MCF 10A (cell line): Measurements from ENCODE around the gene CCNY. TPM values are rescaled to one million over a fixed set of nuclear protein-coding genes. Genes with fewer than 3 reads are reported as not detected.
"Not testable (repeated sequence)": the region's sequence is repeated elsewhere in the genome, so short reads cannot be mapped to it uniquely, and the experiment has no call there.

Experiments used
- BruUV-seq: library from RNA; stranded (reverse); fragments of 400-500 nt; replicated peaks from 2 replicates; lab custom pipeline; 2021; lab: Mats Ljungman, UMichigan
- CTCF ChIA-PET: fragments of 300-600 bp; sonication (Branson Sonifier 250); formaldehyde crosslinking; extraction: SDS; loops from one replicate; lab custom pipeline; 2021; ENCODE audit warnings: antibody characterized with exemption, inconsistent platforms; lab: Yijun Ruan, JAX
- POLR2A ChIA-PET: fragments of 300-600, 350-650 bp; sonication (Branson Sonifier 250); formaldehyde crosslinking; extraction: SDS; loops from one replicate; lab custom pipeline; 2020; ENCODE audit warnings: antibody characterized with exemption, inconsistent platforms; lab: Yijun Ruan, JAX
- DNase-seq: peaks from one replicate; pipeline ENCODE4 v3.0.0-alpha.2; 2018; ENCODE audit not compliant: unreplicated experiment
- H3K27ac Mint-ChIP-seq: one replicate; pipeline ENCODE4 v1.8.0; 2022; ENCODE audit warnings: mild to moderate bottlenecking, low read depth, mixed read lengths; ENCODE audit not compliant: unreplicated experiment
- H3K27me3 Mint-ChIP-seq: one replicate; pipeline ENCODE4 v1.8.0; 2022; ENCODE audit warnings: mixed read lengths; ENCODE audit not compliant: insufficient read depth, unreplicated experiment
- H3K36me3 Mint-ChIP-seq: one replicate; pipeline ENCODE4 v1.8.0; 2022; ENCODE audit warnings: mild to moderate bottlenecking, moderate library complexity, mixed read lengths; ENCODE audit not compliant: insufficient read depth, unreplicated experiment
- H3K4me1 Mint-ChIP-seq: one replicate; pipeline ENCODE4 v1.8.0; 2022; ENCODE audit warnings: mixed read lengths; ENCODE audit not compliant: insufficient read depth, unreplicated experiment
- H3K4me3 Mint-ChIP-seq: one replicate; pipeline ENCODE4 v1.8.0; 2022; ENCODE audit warnings: mild to moderate bottlenecking, moderate library complexity, mixed read lengths; ENCODE audit not compliant: unreplicated experiment
- H3K9me3 Mint-ChIP-seq: one replicate; pipeline ENCODE4 v1.8.0; 2022; ENCODE audit warnings: mixed read lengths; ENCODE audit not compliant: unreplicated experiment
- intact Hi-C: fragments of 100-400 bp; cut with micrococcal nuclease; formaldehyde crosslinking; loops from 2 replicates; pipeline ENCODE4 v1.14.1; 2022
- total RNA-seq: library from RNA; stranded (reverse); gene quantifications from 2 replicates; pipeline ENCODE4 v1.2.3, GENCODE V29; 2022
- TF ChIP-seq, protein P1 (sequence below): fragments of 200-600 bp; IDR thresholded peaks from one replicate; pipeline ENCODE4 v1.8.0; 2022; ENCODE audit warnings: antibody characterized with exemption, mild to moderate bottlenecking; ENCODE audit not compliant: unreplicated experiment

Gene CCNY
- total RNA-seq, 1 experiment from 2014 or later = 68.9 TPM

DNA sequence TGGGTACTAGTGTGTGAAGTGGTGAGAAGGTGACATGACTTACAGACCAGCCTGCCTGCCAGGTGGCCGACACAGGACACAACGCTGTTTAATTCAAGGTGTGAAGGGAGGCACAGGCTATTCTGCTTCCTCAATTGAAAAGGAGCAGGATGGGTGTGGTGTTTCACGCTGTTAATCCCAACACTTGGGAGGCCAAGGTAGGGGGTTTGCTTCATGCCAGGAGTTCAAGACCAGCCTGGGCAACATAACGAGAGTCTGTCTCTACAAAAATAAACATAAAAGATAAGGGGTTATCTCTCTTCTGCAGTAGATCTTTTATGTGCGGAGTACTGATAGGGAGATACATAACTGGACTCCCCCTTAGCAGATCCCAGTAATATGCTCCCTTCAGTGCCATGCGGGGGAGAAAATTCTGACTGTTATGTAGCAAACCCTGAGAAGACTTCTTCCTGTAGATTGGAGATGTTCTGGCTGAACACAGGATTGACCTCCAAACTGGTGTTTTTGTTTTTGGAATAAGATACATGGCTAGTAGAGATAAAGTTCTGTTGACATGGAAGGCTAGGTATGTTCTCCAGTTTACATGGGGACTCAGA is 63.2 kb downstream of the CCNY start:
- POLR2A ChIA-PET = interaction anchor here (0.9 kb wide), 2 partner anchors 13 to 48 kb away, joined by 3 read pairs; no protein-coding TSS in a partner anchor
- no TSS peak for BruUV-seq
- Mint-ChIP-seq H3K27ac (no peak overlapping the region), H3K4me1 (peaks cover 14% of the 10 kb centered on the region), H3K36me3 (no peaks in the 10 kb centered on the region), H3K9me3 (no peaks in the 10 kb centered on the region), H3K27me3 (no peaks in the 10 kb centered on the region), H3K4me3 (no peak overlapping the region)
- no peak for DNase-seq
- TF ChIP-seq, protein P1, sequence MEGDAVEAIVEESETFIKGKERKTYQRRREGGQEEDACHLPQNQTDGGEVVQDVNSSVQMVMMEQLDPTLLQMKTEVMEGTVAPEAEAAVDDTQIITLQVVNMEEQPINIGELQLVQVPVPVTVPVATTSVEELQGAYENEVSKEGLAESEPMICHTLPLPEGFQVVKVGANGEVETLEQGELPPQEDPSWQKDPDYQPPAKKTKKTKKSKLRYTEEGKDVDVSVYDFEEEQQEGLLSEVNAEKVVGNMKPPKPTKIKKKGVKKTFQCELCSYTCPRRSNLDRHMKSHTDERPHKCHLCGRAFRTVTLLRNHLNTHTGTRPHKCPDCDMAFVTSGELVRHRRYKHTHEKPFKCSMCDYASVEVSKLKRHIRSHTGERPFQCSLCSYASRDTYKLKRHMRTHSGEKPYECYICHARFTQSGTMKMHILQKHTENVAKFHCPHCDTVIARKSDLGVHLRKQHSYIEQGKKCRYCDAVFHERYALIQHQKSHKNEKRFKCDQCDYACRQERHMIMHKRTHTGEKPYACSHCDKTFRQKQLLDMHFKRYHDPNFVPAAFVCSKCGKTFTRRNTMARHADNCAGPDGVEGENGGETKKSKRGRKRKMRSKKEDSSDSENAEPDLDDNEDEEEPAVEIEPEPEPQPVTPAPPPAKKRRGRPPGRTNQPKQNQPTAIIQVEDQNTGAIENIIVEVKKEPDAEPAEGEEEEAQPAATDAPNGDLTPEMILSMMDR = no peak
- intact Hi-C loops = no loop called here
- CTCF ChIA-PET = no interaction called here

DNA sequence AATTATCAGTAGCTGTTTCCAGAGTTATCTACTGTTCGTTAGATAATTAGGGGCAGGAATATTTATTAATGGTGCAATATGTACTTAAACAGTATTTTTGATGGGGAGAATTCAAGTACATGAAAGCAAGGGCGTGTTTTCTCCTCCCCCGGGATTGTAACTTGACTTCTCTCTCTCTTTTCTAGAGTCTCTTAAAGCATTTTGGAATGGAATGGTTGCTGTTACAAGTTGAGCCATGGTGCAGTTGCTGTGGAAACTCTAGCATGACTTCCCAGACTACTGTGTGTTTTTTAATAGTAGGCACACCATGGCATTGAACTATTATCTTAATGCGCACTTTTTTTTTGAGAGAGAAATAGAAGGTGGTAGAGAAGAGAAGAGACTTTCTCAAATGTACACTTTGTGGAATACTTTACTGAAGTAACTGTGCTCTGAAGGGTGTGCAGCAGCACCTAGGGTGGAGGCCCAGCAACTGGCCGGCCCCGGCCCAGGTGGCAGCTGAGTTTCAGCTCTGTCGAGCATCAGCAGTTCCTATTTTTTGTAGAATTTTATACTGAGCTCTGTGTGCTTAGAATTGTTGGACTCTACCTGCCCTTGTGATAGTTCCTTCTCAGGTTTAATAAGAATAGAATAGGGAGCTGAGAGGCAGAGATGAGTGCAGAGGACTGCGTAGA is 64.4 kb downstream of the CCNY start:
- no peaks in the 10 kb centered on the region for H3K27me3 Mint-ChIP-seq
- no peak for DNase-seq
- H3K4me3 Mint-ChIP-seq = no peak overlapping the region
- POLR2A ChIA-PET = interaction anchor here (0.7 kb wide), 1 partner anchor 233 kb away, joined by 4 read pairs; no protein-coding TSS in a partner anchor
- intact Hi-C loops = no loop called here
- CTCF ChIA-PET = interaction anchor here (0.6 to 0.7 kb wide), 3 partner anchors 15 to 188 kb away, joined by 3 read pairs; no protein-coding TSS in a partner anchor
- H3K36me3 Mint-ChIP-seq = no peaks in the 10 kb centered on the region
- H3K4me1 Mint-ChIP-seq = peaks cover 6% of the 10 kb centered on the region
- TF ChIP-seq, protein P1 = no peak
- no peaks in the 10 kb centered on the region for H3K9me3 Mint-ChIP-seq
- no TSS peak for BruUV-seq
- no peak overlapping the region for H3K27ac Mint-ChIP-seq

GRCh38 chr10:35403491-35403890 is 67.2 kb downstream of the CCNY start:
- H3K9me3 Mint-ChIP-seq, POLR2A ChIA-PET, intact Hi-C loops, DNase-seq, H3K36me3 Mint-ChIP-seq, BruUV-seq, H3K4me3 Mint-ChIP-seq, H3K27ac Mint-ChIP-seq, H3K27me3 Mint-ChIP-seq: not testable (repeated sequence)
- peaks cover 17% of the 10 kb centered on the region for H3K4me1 Mint-ChIP-seq
- CTCF ChIA-PET = interaction anchor here (0.6 kb wide), 1 partner anchor 1110 kb away, joined by 3 read pairs; no protein-coding TSS in a partner anchor

DNA sequence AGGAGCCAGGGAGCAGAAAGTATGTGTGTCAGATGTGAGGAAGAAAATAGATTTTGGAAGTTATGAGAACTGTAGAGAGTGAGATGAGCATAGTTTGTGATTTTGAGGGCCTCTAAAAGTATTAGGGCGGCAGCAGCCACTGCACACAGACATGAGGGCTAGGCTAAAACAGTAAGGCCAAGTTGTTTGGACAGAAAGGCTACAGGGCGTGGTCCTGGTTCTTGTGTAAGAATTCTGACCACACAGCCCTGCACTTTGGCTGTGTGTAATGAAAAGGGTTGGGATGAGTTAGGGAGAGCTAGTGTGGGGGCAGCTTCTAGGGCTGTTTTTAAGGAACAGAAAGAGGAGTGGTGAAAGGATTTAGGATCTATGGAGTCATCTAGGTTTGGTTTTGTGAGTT is 67.8 kb downstream of the CCNY start:
- H3K36me3 Mint-ChIP-seq, CTCF ChIA-PET, H3K27ac Mint-ChIP-seq, H3K4me3 Mint-ChIP-seq, H3K9me3 Mint-ChIP-seq, POLR2A ChIA-PET, intact Hi-C loops, H3K27me3 Mint-ChIP-seq, BruUV-seq: not testable (repeated sequence)
- H3K4me1 Mint-ChIP-seq = peaks cover 20% of the 10 kb centered on the region
- DNase-seq = peak; percentile 41

DNA sequence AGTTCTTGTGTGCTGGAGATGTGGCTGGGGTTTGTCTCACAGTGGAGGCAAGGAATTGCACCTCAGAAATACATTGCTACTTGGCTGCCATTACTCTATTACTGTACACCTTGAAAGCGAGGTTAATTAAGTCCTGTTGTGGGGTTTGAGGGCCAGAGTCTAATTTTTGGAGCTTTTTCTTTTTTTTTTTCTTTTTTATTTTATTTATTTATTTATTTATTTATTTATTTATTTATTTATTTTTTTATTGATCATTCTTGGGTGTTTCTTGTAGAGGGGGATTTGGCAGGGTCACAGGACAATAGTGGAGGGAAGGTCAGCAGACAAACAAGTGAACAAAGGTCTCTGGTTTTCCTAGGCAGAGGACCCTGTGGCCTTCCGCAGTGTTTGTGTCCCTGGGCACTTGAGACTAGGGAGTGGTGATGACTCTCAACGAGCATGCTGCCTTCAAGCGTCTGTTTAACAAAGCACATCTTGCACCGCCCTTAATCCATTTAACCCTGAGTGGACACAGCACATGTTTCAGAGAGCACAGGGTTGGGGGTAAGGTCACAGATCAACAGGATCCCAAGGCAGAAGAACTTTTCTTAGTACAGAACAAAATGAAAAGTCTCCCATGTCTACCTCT is 69.8 kb downstream of the CCNY start:
- H3K27me3 Mint-ChIP-seq, H3K36me3 Mint-ChIP-seq, CTCF ChIA-PET, H3K4me3 Mint-ChIP-seq, POLR2A ChIA-PET, H3K27ac Mint-ChIP-seq, DNase-seq, H3K9me3 Mint-ChIP-seq, BruUV-seq: not testable (repeated sequence)
- H3K4me1 Mint-ChIP-seq = peaks cover 29% of the 10 kb centered on the region
- intact Hi-C loops = loop anchor here (5.0 kb wide), 1 partner anchor 69 kb away; the partner anchor contains the start of gene CCNY

DNA sequence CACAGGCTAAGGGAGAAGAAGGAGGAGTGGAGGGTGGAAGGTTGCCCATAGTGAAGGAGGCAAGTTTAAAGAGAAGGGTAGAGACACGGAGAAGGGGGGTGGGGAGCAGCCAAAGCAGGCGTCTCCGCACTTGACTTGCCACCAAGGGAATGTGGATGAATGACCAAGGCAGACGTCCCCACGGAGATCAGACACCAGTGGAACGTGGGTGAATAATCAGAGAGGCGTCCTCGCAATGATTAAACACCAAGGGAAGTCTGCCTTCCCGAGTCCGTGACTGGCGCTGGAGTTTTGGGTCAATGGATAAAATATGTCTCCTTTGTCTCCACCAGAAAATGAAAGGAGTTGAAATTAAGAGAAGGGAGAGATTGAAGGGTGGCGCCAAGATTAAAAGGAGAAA is 71.4 kb downstream of the CCNY start:
- POLR2A ChIA-PET, DNase-seq, H3K36me3 Mint-ChIP-seq, H3K4me3 Mint-ChIP-seq, H3K9me3 Mint-ChIP-seq, BruUV-seq, H3K27me3 Mint-ChIP-seq, CTCF ChIA-PET: not testable (repeated sequence)
- Mint-ChIP-seq H3K4me1 (peaks cover 29% of the 10 kb centered on the region), H3K27ac (peak overlapping the region; percentile 20)
- intact Hi-C loops = loop anchor here (5.0 kb wide), 1 partner anchor 70 kb away; the partner anchor contains the start of gene CCNY
